Measurements from ENCODE around the gene CUL7.

Gene CUL7

GRCh38 chr6:43026365-43026764 lies 27.3 kb downstream of the CUL7 start:
- Histone ChIP-seq H3K9ac (ENCODE audit: low read length) (no peak overlapping the region), H3K27ac (ENCODE audit: low read depth, low read length, poor library complexity, severe bottlenecking) (no peak overlapping the region), H3K36me3 (ENCODE audit: insufficient read depth, low read length) (peaks cover 80% of the 10 kb centered on the region)

GRCh38 chr6:43024436-43024835 lies 29.2 kb downstream of the CUL7 start:
- H4K20me1 ChIP-seq (ENCODE audit: insufficient read depth, low read length), result no peaks in the 10 kb centered on the region
- no peak overlapping the region for H3K9ac ChIP-seq (ENCODE audit: low read length)
- TF ChIP-seq EZH2 (IDR thresholded peaks at IDR 0.05; ENCODE audit: borderline replicate concordance, low read length) (no peak), CTCF (IDR thresholded peaks at IDR 0.05; ENCODE audit: low read length) (no peak)
- no peak overlapping the region for H3K4me3 ChIP-seq (ENCODE audit: low read depth, low read length, poor library complexity, severe bottlenecking)
- no peaks in the 10 kb centered on the region for H3F3A ChIP-seq (ENCODE audit: insufficient read depth, low read length)
- no peaks in the 10 kb centered on the region for H3K9me3 ChIP-seq (ENCODE audit: low read length)
- no peaks in the 10 kb centered on the region for H3K27me3 ChIP-seq (ENCODE audit: insufficient read depth, low read length)
- no peak overlapping the region for H3K4me2 ChIP-seq (ENCODE audit: low read length)
- peaks cover 14% of the 10 kb centered on the region; the same call in 1 of the 2 replicates for H3K79me2 ChIP-seq (ENCODE audit: insufficient read depth, low read length)
- H3K36me3 ChIP-seq (ENCODE audit: insufficient read depth, low read length), result peaks cover 71% of the 10 kb centered on the region
- no peak overlapping the region for H2AFZ ChIP-seq (ENCODE audit: low read length)
- peaks cover 21% of the 10 kb centered on the region for H3K4me1 ChIP-seq (ENCODE audit: insufficient read depth, low read length, severe bottlenecking)
- no peaks in the 10 kb centered on the region for H3K9me2 ChIP-seq (ENCODE audit: low read depth, low read length)
- H3K27ac ChIP-seq (ENCODE audit: low read depth, low read length, poor library complexity, severe bottlenecking), result no peak overlapping the region

More at GRCh38 chr6:43026365-43026764, 27.3 kb downstream of the CUL7 start:
- H2AFZ ChIP-seq (ENCODE audit: low read length), result no peak overlapping the region
- TF ChIP-seq EZH2 (IDR thresholded peaks at IDR 0.05; ENCODE audit: borderline replicate concordance, low read length) (no peak), CTCF (IDR thresholded peaks at IDR 0.05; ENCODE audit: low read length) (no peak)
- no peak overlapping the region for H3K4me3 ChIP-seq (ENCODE audit: low read depth, low read length, poor library complexity, severe bottlenecking)
- H3K27me3 ChIP-seq (ENCODE audit: insufficient read depth, low read length), result no peaks in the 10 kb centered on the region
- no peaks in the 10 kb centered on the region for H3K9me3 ChIP-seq (ENCODE audit: low read length)
- no peak overlapping the region for H3K4me2 ChIP-seq (ENCODE audit: low read length)
- H4K20me1 ChIP-seq (ENCODE audit: insufficient read depth, low read length), result no peaks in the 10 kb centered on the region
- H3K79me2 ChIP-seq (ENCODE audit: insufficient read depth, low read length), result peaks cover 14% of the 10 kb centered on the region; the same call in 1 of the 2 replicates
- H3K9me2 ChIP-seq (ENCODE audit: low read depth, low read length), result no peaks in the 10 kb centered on the region
- H3F3A ChIP-seq (ENCODE audit: insufficient read depth, low read length), result no peaks in the 10 kb centered on the region
- peaks cover 13% of the 10 kb centered on the region for H3K4me1 ChIP-seq (ENCODE audit: insufficient read depth, low read length, severe bottlenecking)

- Histone ChIP-seq H3K27me3 (ENCODE audit: insufficient read depth, low read length) (no peaks in the 10 kb centered on the region), H4K20me1 (ENCODE audit: insufficient read depth, low read length) (no peaks in the 10 kb centered on the region), H3K9me2 (ENCODE audit: low read depth, low read length) (no peaks in the 10 kb centered on the region), H3K36me3 (ENCODE audit: insufficient read depth, low read length) (peaks cover 63% of the 10 kb centered on the region), H3K27ac (ENCODE audit: low read depth, low read length, poor library complexity, severe bottlenecking) (peak within 1 kb of the TSS; percentile 79), H3K9me3 (ENCODE audit: low read length) (no peaks in the 10 kb centered on the region), H3K9ac (ENCODE audit: low read length) (peak within 1 kb of the TSS; percentile 98), H2AFZ (ENCODE audit: low read length) (no peak within 1 kb of the TSS), H3K4me1 (ENCODE audit: insufficient read depth, low read length, severe bottlenecking) (peaks cover 21% of the 10 kb centered on the region), H3K79me2 (ENCODE audit: insufficient read depth, low read length) (peaks cover 14% of the 10 kb centered on the region; the same call in 1 of the 2 replicates), H3K4me3 (ENCODE audit: low read depth, low read length, poor library complexity, severe bottlenecking) (peak within 1 kb of the TSS; percentile 98), H3K4me2 (ENCODE audit: low read length) (peak within 1 kb of the TSS; percentile 79), H3F3A (ENCODE audit: insufficient read depth, low read length) (no peaks in the 10 kb centered on the region)
- no peak for TF ChIP-seq CTCF (IDR thresholded peaks at IDR 0.05; ENCODE audit: low read length)
- TF ChIP-seq EZH2 (IDR thresholded peaks at IDR 0.05; ENCODE audit: borderline replicate concordance, low read length), result no peak
Measured at GRCh38 chr6:43021270-43022047, 32.2 kb downstream of the CUL7 start, which contains the start of gene RRP36. TSS of gene RRP36 (plus strand) at chr6:43021623. CDS start at chr6:43021655, 32 bp downstream.

All from OCI-LY1 (cell line).